ENCODE results near the gene CD209.

- TF ChIP-seq CREB5 (CRISPR knock-in tag; IDR thresholded peaks at IDR 0.05; ENCODE audit: low read depth): no peak
- TF ChIP-seq ZFP3 (CRISPR knock-in tag; IDR thresholded peaks at IDR 0.05): no peak
- no peak for TF ChIP-seq POU6F1 (CRISPR knock-in tag; IDR thresholded peaks at IDR 0.05; ENCODE audit: borderline replicate concordance, low read depth)
- TF ChIP-seq SNAI2 (CRISPR knock-in tag; IDR thresholded peaks at IDR 0.05): no peak
- no peak for TF ChIP-seq PATZ1 (CRISPR knock-in tag; IDR thresholded peaks at IDR 0.05; ENCODE audit: borderline replicate concordance)
- no peak for TF ChIP-seq ZC3H10 (CRISPR knock-in tag; IDR thresholded peaks at IDR 0.05)
- no peak for TF ChIP-seq ESRRG (CRISPR knock-in tag; IDR thresholded peaks at IDR 0.05)
- no peak for TF ChIP-seq OSR1 (CRISPR knock-in tag; IDR thresholded peaks at IDR 0.05)
- no peak for TF ChIP-seq ARNTL (CRISPR knock-in tag; IDR thresholded peaks at IDR 0.05; ENCODE audit: borderline replicate concordance, low read depth)
- TF ChIP-seq ZNF8 (CRISPR knock-in tag; IDR thresholded peaks at IDR 0.05): no peak
- no peak for TF ChIP-seq CSDC2 (CRISPR knock-in tag; IDR thresholded peaks at IDR 0.05)
- TF ChIP-seq PPARA (CRISPR knock-in tag; IDR thresholded peaks at IDR 0.05; ENCODE audit: borderline replicate concordance): no peak
Measured at GRCh38 chr19:7732045-7732444, 15.3 kb downstream of the CD209 start, which contains the start of gene CLEC4G.
